ENCODE measurements around the gene TNNC2.
A peak's percentile ranks its signal among the peaks of the same experiment; 100 is the strongest.

The TNNC2 gene

DNA sequence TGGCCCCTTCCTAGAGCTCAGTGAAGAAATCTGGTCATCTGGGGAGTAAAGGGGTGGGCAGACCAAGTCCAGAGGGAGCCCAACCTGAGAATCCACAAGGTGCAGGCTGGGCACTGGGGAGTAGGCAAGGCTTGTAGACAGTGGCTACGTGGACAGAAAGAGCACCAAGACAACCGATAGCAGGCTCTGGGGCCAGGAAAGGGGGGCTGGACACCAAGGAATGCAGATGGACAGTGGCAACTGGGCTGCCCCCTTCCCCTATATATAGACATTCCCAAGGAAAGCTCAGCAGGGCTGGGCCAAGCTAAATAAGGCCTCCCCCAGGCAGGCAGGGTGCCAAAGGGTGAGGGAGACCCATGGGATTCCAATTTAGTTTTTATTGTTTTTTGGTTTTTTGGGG is 1.5 kb upstream of the TNNC2 start:
- H3K27ac ChIP-seq (ENCODE audit: low read depth, low read length): no peak overlapping the region
- no peaks in the 10 kb centered on the region for H3K36me3 ChIP-seq (ENCODE audit: control insufficient read depth, insufficient read depth, low read length)
- H3K27me3 ChIP-seq (ENCODE audit: control insufficient read depth, insufficient read depth, low read length): no peaks in the 10 kb centered on the region
- no peak overlapping the region for H3K9ac ChIP-seq (ENCODE audit: low read length)
- no peak overlapping the region for H3K4me3 ChIP-seq (ENCODE audit: low read length)
- peaks cover 11% of the 10 kb centered on the region for H3K4me1 ChIP-seq (ENCODE audit: control insufficient read depth, insufficient read depth, low read length)

DNA sequence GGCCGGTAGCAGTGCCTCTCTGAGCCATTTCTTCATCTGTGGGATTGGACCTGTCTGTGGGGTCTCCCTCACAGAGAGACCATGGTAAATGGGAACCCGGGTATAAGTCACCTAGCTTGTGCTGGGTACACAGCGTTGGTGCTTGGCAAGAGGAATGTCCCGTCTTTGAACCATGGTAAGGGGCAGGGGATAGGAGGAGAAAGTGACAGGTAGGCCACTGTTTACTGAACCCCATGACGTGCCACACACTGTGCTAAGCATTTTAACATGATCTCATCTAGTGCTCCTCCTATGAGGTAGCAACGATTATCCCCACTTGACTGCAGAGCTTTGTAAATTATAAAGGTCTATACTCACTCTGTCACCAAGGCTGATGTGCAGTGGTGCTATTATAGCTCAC is 600 bp upstream of the TNNC2 start:
- H3K4me1 ChIP-seq (ENCODE audit: control insufficient read depth, insufficient read depth, low read length): peaks cover 11% of the 10 kb centered on the region
- H3K27me3 ChIP-seq (ENCODE audit: control insufficient read depth, insufficient read depth, low read length): peaks cover 3% of the 10 kb centered on the region
- H3K27ac ChIP-seq (ENCODE audit: low read depth, low read length): no peak overlapping the region
- no peaks in the 10 kb centered on the region for H3K36me3 ChIP-seq (ENCODE audit: control insufficient read depth, insufficient read depth, low read length)
- no peak overlapping the region for H3K9ac ChIP-seq (ENCODE audit: low read length)
- H3K4me3 ChIP-seq (ENCODE audit: low read length): no peak overlapping the region

DNA sequence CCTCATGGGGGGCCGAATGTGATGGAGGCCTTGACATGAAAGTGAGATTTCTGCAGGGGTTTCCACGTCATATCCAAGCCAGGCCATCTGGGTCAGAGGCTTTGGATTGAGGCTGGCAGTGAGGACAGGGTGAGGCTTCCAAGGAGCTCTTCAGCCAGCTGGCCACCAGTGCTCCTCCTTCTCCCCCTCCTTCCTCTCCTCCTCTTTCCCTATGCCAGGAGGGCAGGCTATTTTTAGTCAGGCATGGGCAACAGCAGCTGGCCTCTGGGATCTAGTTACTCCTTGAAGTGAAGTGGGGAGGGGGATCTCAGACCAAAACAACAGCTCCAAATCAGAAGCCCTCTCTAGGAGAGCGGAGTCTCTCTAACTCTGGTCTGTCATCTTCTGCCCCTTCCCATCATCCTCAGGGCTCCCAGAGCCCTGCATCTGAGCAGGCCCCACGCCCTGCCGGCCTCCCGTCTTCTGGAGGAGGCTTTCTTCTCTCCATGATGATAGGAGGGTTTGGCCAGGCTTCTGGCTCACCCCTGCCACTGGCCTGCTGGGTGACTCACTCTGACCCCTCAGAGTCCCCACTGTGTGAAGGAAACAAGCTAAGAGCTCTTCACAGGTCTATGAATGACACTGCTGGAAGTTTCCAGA is 612 bp downstream of the TNNC2 start:
- Histone ChIP-seq H3K27me3 (ENCODE audit: control insufficient read depth, insufficient read depth, low read length) (peaks cover 3% of the 10 kb centered on the region), H3K27ac (ENCODE audit: low read depth, low read length) (no peak overlapping the region), H3K4me1 (ENCODE audit: control insufficient read depth, insufficient read depth, low read length) (peaks cover 11% of the 10 kb centered on the region), H3K4me3 (ENCODE audit: low read length) (no peak overlapping the region), H3K9ac (ENCODE audit: low read length) (no peak overlapping the region), H3K36me3 (ENCODE audit: control insufficient read depth, insufficient read depth, low read length) (no peaks in the 10 kb centered on the region)

DNA sequence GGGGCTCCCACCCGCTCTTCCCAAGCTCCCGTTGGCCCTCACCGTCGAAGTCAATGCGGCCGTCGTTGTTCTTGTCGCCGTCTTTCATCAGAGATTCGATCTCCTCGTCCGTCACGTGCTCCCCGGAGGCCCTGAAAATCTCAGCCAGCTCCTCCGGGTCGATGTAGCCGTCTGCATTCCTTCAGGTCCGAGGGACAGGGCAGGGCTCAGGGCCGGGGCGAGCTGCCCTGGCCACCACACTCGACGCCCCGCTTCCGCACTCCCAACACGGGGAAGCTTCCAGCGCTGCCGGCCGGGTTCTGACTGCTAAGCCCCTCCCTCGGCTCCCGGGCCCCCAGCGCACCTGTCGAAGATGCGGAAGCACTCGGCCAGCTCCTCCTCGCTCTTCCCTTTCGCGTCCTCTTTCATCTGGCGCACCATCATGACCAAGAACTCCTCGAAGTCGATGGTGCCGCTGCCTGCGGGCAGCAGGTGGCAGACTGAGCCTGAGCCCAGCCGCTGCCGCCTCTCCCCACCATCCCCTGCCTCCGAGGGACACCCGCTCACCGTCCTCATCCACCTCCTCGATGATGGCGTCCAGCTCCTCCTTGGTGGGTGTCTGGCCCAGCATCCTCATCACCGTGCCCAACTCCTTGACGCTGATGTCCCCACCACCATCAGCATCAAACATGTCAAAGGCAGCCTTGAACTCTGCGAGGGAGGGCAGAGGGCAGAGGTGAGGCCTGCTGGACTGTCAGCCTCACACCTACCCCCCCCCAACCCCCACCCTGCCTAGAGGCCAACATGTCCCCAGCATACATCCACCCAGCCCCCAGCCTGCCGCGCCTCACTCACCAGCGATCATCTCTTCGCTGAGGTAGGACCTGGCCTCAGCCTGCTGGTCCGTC is 2.9 kb downstream of the TNNC2 start:
- Histone ChIP-seq H3K27ac (ENCODE audit: low read depth, low read length) (no peak overlapping the region), H3K4me1 (ENCODE audit: control insufficient read depth, insufficient read depth, low read length) (peaks cover 11% of the 10 kb centered on the region), H3K36me3 (ENCODE audit: control insufficient read depth, insufficient read depth, low read length) (no peaks in the 10 kb centered on the region), H3K9ac (ENCODE audit: low read length) (no peak overlapping the region), H3K4me3 (ENCODE audit: low read length) (peak overlapping the region; percentile 29), H3K27me3 (ENCODE audit: control insufficient read depth, insufficient read depth, low read length) (peaks cover 3% of the 10 kb centered on the region)

DNA sequence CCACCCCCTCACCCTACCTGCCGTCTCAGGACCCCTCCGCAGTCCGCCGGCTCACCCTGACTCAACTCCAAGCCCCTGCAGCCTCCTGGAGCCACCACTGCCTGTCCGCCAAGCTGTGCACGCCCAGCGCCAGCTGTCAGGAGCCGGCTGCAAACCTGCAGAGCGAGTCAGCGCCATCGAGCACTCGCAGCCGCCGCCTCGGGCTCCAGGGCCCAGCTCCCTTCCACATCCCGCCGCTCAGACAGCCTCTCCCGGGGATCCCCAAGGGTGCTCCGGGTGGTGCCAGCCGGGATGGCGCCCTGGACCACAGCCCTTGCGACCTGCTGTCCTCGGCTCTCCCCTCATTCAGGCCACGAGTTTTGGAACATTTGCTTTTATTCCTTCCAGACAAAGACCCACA is 4.3 kb downstream of the TNNC2 start:
- H3K4me3 ChIP-seq (ENCODE audit: low read length): peak overlapping the region; percentile 29
- no peak overlapping the region for H3K27ac ChIP-seq (ENCODE audit: low read depth, low read length)
- no peak overlapping the region for H3K9ac ChIP-seq (ENCODE audit: low read length)
- no peaks in the 10 kb centered on the region for H3K36me3 ChIP-seq (ENCODE audit: control insufficient read depth, insufficient read depth, low read length)
- H3K4me1 ChIP-seq (ENCODE audit: control insufficient read depth, insufficient read depth, low read length): peaks cover 11% of the 10 kb centered on the region
- peaks cover 3% of the 10 kb centered on the region for H3K27me3 ChIP-seq (ENCODE audit: control insufficient read depth, insufficient read depth, low read length)

DNA sequence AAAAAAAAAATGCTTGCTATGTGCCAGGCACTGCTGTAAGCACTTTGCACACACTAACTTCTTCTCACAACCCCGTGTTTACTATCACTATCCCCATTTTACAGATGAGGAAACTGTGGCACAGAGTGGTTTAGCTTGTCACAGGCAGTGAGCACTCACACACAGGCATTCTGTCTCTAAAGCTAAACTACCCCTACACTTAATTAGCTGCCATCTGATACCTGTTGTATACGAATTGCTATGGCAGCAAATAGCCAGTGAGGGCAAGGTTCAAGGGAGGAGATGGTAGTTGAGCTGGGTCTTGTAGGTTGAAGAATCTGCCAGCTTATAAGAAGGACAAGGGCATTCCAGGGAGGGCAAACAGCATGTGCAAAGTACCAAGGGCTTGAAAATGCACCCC is 5.2 kb downstream of the TNNC2 start:
- Histone ChIP-seq H3K4me1 (ENCODE audit: control insufficient read depth, insufficient read depth, low read length) (peaks cover 11% of the 10 kb centered on the region), H3K27ac (ENCODE audit: low read depth, low read length) (no peak overlapping the region), H3K36me3 (ENCODE audit: control insufficient read depth, insufficient read depth, low read length) (no peaks in the 10 kb centered on the region), H3K4me3 (ENCODE audit: low read length) (no peak overlapping the region), H3K9ac (ENCODE audit: low read length) (no peak overlapping the region), H3K27me3 (ENCODE audit: control insufficient read depth, insufficient read depth, low read length) (peaks cover 3% of the 10 kb centered on the region)

DNA sequence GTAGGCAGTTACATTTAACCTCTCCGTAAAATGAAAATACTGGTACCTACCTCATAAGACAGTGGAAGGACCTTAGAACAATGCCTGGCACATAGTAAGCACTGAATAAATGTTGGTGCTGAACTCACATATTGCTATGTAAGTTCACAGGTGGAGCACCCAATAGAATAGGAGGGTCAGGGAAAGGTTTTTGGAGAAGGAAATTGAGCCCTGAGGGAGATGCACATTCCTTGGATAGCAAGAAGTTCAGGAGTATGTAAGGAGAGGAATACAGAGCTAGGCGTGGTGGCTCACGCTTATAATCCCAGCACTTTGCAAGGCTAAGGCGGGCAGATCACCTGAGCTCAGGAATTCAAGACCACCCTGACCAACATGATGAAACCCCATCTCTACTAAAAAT is 7.6 kb downstream of the TNNC2 start:
- H3K9ac ChIP-seq (ENCODE audit: low read length): no peak overlapping the region
- peaks cover 2% of the 10 kb centered on the region for H3K36me3 ChIP-seq (ENCODE audit: control insufficient read depth, insufficient read depth, low read length)
- no peak overlapping the region for H3K4me3 ChIP-seq (ENCODE audit: low read length)
- no peak overlapping the region for H3K27ac ChIP-seq (ENCODE audit: low read depth, low read length)
- no peaks in the 10 kb centered on the region for H3K4me1 ChIP-seq (ENCODE audit: control insufficient read depth, insufficient read depth, low read length)
- H3K27me3 ChIP-seq (ENCODE audit: control insufficient read depth, insufficient read depth, low read length): peaks cover 3% of the 10 kb centered on the region

DNA sequence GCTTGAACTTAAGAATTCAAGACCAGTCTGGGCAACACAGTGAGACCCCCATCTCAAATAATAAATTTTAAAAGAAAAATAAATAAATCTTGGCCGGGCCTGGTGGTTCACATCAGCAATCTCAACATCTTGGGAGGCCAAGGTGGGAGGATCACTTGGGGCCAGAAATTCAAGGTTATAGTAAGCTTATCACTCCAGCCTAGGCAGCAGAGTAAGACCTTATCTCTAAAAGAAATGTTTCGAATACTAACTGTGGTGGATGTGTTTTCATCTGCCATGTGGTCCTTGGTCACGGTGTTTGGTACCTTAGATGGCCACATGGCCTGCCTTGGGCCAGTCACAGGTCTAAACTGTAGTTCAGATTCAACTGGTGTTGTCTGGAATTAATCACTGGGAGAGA is 8.9 kb downstream of the TNNC2 start:
- H3K4me1 ChIP-seq (ENCODE audit: control insufficient read depth, insufficient read depth, low read length): no peaks in the 10 kb centered on the region
- peaks cover 2% of the 10 kb centered on the region for H3K36me3 ChIP-seq (ENCODE audit: control insufficient read depth, insufficient read depth, low read length)
- peaks cover 2% of the 10 kb centered on the region for H3K27me3 ChIP-seq (ENCODE audit: control insufficient read depth, insufficient read depth, low read length)
- no peak overlapping the region for H3K4me3 ChIP-seq (ENCODE audit: low read length)
- H3K9ac ChIP-seq (ENCODE audit: low read length): no peak overlapping the region
- H3K27ac ChIP-seq (ENCODE audit: low read depth, low read length): no peak overlapping the region

DNA sequence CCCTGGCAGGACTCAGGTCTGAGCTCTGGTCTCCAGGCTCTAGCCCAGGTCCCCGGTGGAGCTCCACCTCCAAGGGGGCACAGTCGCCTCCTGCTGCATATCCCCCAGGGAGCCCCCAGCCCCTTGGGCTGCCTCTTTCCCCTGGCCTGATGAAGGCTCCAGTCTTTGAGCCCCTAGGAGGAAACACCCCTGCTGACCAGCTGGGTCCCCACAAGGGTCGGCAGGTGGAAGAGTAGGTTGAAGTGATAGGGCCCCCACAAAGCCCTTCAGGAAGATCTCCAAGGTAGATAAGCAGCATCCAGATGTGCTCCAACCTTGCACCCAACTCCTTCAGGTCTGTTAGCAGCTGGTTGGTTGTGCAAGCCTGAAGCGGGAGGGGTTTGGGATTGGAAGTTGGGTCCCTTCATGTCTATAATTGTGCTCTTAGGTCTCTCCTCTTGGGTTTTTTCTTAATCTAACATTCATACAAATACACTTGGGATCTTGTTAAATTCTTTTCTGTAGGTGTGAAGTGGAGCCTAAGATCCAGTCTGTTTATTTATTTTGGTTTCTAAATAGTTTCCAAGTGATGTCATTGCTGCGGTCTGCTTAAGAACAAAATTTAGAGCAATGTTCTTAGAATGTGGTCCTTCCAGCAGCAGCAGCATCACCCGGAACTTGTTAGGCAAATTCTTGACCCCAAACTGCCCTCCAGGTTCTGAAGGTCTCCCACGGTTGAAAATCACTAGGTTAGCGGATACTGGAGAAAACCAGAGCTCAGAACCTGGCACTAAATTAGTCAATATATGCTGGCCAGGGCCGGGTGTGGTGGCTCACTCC is 9.5 kb downstream of the TNNC2 start:
- no peak overlapping the region for H3K9ac ChIP-seq (ENCODE audit: low read length)
- H3K36me3 ChIP-seq (ENCODE audit: control insufficient read depth, insufficient read depth, low read length): peaks cover 2% of the 10 kb centered on the region
- H3K4me3 ChIP-seq (ENCODE audit: low read length): no peak overlapping the region
- no peak overlapping the region for H3K27ac ChIP-seq (ENCODE audit: low read depth, low read length)
- H3K27me3 ChIP-seq (ENCODE audit: control insufficient read depth, insufficient read depth, low read length): no peaks in the 10 kb centered on the region
- peaks cover 3% of the 10 kb centered on the region for H3K4me1 ChIP-seq (ENCODE audit: control insufficient read depth, insufficient read depth, low read length)

DNA sequence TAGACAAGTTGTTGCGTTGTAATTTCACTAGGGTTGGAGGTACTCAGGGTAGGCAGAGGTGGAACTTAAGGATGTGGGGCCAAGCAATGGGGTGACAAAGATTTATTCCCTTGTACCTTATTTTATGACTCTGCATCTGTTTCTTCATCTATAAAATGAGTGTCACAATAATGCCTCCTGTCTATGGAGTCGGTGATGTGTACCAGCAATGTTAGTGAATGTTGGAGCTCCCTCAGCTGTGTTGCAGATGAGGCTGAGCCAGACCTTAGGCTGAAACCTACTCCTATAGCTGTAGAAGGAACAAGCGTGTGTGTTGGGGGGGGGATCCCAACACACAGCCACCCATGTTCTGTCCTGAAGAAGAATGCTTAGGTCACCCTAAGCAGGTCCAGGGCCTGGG is 10.2 kb downstream of the TNNC2 start:
- no peaks in the 10 kb centered on the region for H3K27me3 ChIP-seq (ENCODE audit: control insufficient read depth, insufficient read depth, low read length)
- H3K27ac ChIP-seq (ENCODE audit: low read depth, low read length): no peak overlapping the region
- peaks cover 4% of the 10 kb centered on the region for H3K4me1 ChIP-seq (ENCODE audit: control insufficient read depth, insufficient read depth, low read length)
- peaks cover 2% of the 10 kb centered on the region for H3K36me3 ChIP-seq (ENCODE audit: control insufficient read depth, insufficient read depth, low read length)
- H3K4me3 ChIP-seq (ENCODE audit: low read length): no peak overlapping the region
- no peak overlapping the region for H3K9ac ChIP-seq (ENCODE audit: low read length)

DNA sequence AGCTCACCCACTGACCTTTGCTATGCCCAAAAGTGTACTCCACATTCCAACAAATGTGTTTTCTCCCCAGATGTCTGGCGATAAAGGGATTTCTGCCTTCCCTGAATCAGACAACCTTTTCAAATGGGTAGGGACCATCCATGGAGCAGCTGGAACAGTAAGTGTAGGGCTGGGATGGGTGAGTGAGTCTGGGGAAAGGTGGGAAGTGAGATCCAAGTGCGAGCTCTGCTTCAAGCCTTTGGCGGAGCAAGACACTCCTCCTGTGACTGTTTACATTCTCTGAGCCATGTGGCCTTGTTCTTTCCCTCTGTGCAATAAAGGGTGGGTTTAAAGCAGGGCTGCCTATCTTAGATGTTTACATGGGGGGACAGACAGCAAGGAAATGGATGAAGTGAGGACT is 12.8 kb downstream of the TNNC2 start:
- Histone ChIP-seq H3K9ac (ENCODE audit: low read length) (no peak overlapping the region), H3K27me3 (ENCODE audit: control insufficient read depth, insufficient read depth, low read length) (no peaks in the 10 kb centered on the region), H3K4me1 (ENCODE audit: control insufficient read depth, insufficient read depth, low read length) (peaks cover 4% of the 10 kb centered on the region), H3K4me3 (ENCODE audit: low read length) (no peak overlapping the region), H3K36me3 (ENCODE audit: control insufficient read depth, insufficient read depth, low read length) (peaks cover 13% of the 10 kb centered on the region), H3K27ac (ENCODE audit: low read depth, low read length) (no peak overlapping the region)

DNA sequence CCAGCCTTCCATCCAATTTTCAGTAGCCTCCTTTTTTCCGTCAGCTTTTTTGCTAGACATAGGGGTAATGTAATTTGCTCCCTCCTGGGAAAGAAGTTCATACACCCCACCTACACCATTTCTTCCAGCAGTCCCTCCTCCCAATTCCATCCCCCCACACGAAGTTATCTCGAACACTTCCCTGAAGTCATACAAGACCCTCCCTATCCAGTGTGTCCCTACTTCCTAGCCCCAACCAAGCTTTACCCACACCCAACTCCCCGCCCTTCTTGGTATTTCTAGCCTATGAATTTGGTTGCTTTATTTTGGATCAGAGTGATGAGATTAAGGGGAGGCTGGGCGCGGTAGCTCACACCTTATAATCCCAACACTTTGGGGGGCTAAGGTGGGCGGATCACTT is 13.6 kb downstream of the TNNC2 start:
- H3K36me3 ChIP-seq (ENCODE audit: control insufficient read depth, insufficient read depth, low read length): peaks cover 19% of the 10 kb centered on the region
- H3K9ac ChIP-seq (ENCODE audit: low read length): no peak overlapping the region
- no peak overlapping the region for H3K4me3 ChIP-seq (ENCODE audit: low read length)

More for the DNA sequence above, 13.6 kb downstream of the TNNC2 start:
- Histone ChIP-seq H3K27me3 (ENCODE audit: control insufficient read depth, insufficient read depth, low read length) (no peaks in the 10 kb centered on the region), H3K4me1 (ENCODE audit: control insufficient read depth, insufficient read depth, low read length) (peaks cover 4% of the 10 kb centered on the region), H3K27ac (ENCODE audit: low read depth, low read length) (no peak overlapping the region)
